Gastroesophageal sphincter (tissue), 4 donors: ENCODE measurements around the gene FCGBP. TPM values are rescaled to one million over a fixed set of nuclear protein-coding genes. Genes with fewer than 3 reads are reported as not detected.

Source experiments
- ATAC-seq: fragments of 150-250 bp; one replicate; pipeline ENCODE4 v1.9.1; 2016; ENCODE audit warnings: mild to moderate bottlenecking, moderate library complexity
- H3K27ac ChIP-seq, 4 donors: fragments of 200-600 bp; sonication (generic) in 3 of 4; 1 replicate in 3 of 4; 2 replicates in 1 of 4; pipeline ENCODE4 v1.5.1; 2016 to 2019
- H3K27me3 ChIP-seq: fragments of 200-600 bp; sonication (generic); one replicate; pipeline ENCODE4 v1.5.1; 2019
- H3K36me3 ChIP-seq, 2 donors: fragments of 200-600 bp; sonication (generic); one replicate each; pipeline ENCODE4 v1.5.1; 2019; ENCODE audit warnings: control low read depth in 1 of 2
- H3K4me1 ChIP-seq, 3 donors: fragments of 200-600 bp; sonication (generic); 1 replicate in 2 of 3; 2 replicates in 1 of 3; pipeline ENCODE4 v1.5.1; 2016 to 2019; ENCODE audit warnings: control low read depth in 2 of 3
- H3K4me3 ChIP-seq, 2 donors: fragments of 200-600 bp; sonication (generic); one replicate each; pipeline ENCODE4 v1.5.1; 2019; ENCODE audit warnings: mild to moderate bottlenecking in 1 of 2, moderate library complexity in 1 of 2
- H3K9me3 ChIP-seq, 3 donors: fragments of 200-600 bp; sonication (generic); one replicate each; pipeline ENCODE4 v1.5.1; 2017 to 2019; ENCODE audit warnings: control low read depth in 2 of 3
- CTCF ChIP-seq, 4 experiments: fragments of 200-600 bp in 2 of 4; fragments of 450-650 bp in 2 of 4; sonication (generic) in 1 of 4; IDR thresholded peaks; one replicate each; pipeline ENCODE4 v1.5.1; 2017 to 2019; ENCODE audit warnings: antibody characterized with exemption in 4 of 4, mild to moderate bottlenecking in 2 of 4, moderate library complexity in 2 of 4
- EP300 ChIP-seq: sonication (generic); formaldehyde crosslinking; IDR thresholded peaks from one replicate; pipeline ENCODE4 v1.6.1; 2017; ENCODE audit warnings: antibody characterized with exemption, mild to moderate bottlenecking
- POLR2A ChIP-seq, 2 donors: fragments of 450-650 bp; IDR thresholded peaks; one replicate each; pipeline ENCODE4 v1.6.1; 2017; ENCODE audit warnings: antibody characterized with exemption in 2 of 2, mild to moderate bottlenecking in 2 of 2, moderate library complexity in 1 of 2
- POLR2AphosphoS5 ChIP-seq: sonication (generic); formaldehyde crosslinking; IDR thresholded peaks from one replicate; pipeline ENCODE4 v1.6.1; 2017; ENCODE audit warnings: antibody characterized with exemption
- WGBS, 2 donors: methylation state at CpG; one replicate each; pipeline ENCODE4 v1.1.5; 2018; ENCODE audit warnings: low coverage in 1 of 2; 5-methylcytosine and 5-hydroxymethylcytosine counted together
- total RNA-seq, 4 donors: library from RNA; depleted of rRNA; stranded (reverse); fragments of >200 nt; gene quantifications; one replicate each; pipeline ENCODE4 v1.1.0, GENCODE V29; 2016

Gene FCGBP
- total RNA-seq, 4 donors from 2014 or later = 0.31 to 69.1 (median 8.2) TPM

GRCh38 chr19:39943586-39943985 lies 9.2 kb upstream of the FCGBP start:
- H3K27ac ChIP-seq = no peak overlapping the region
- no peak overlapping the region for H3K4me3 ChIP-seq
- no peak for TF ChIP-seq CTCF (IDR thresholded peaks at IDR 0.05)
- no peak for TF ChIP-seq POLR2A (IDR thresholded peaks at IDR 0.05)
- TF ChIP-seq POLR2AphosphoS5 = no peak
- H3K4me1 ChIP-seq = no peaks in the 10 kb centered on the region
- no peak for ATAC-seq
- peaks cover 42% of the 10 kb centered on the region for H3K27me3 ChIP-seq
- no peaks in the 10 kb centered on the region for H3K36me3 ChIP-seq
- H3K9me3 ChIP-seq = peaks cover 0 to 17% (median 0%) of the 10 kb centered on the region in 3 donors
- WGBS, 2 donors = 67 to 86% methylated on average over 4 to 7 of the region's 7 CpGs

GRCh38 chr19:39942366-39942730 lies 7.9 kb upstream of the FCGBP start:
- no peak overlapping the region for H3K4me3 ChIP-seq
- 31 to 36% methylated on average over 3 of the region's 4 CpGs for WGBS, 2 donors
- H3K9me3 ChIP-seq = peaks cover 0 to 17% (median 0%) of the 10 kb centered on the region in 3 donors
- peaks cover 31% of the 10 kb centered on the region for H3K27me3 ChIP-seq
- ATAC-seq = no peak
- no peaks in the 10 kb centered on the region for H3K4me1 ChIP-seq
- no peak for TF ChIP-seq POLR2AphosphoS5
- TF ChIP-seq CTCF (IDR thresholded peaks at IDR 0.05) = no peak
- no peak for TF ChIP-seq EP300
- no peak for TF ChIP-seq POLR2A (IDR thresholded peaks at IDR 0.05)
- no peaks in the 10 kb centered on the region for H3K36me3 ChIP-seq
- no peak overlapping the region for H3K27ac ChIP-seq

- ATAC-seq = no peak
- no peak overlapping the region for H3K27ac ChIP-seq
- no peaks in the 10 kb centered on the region for H3K36me3 ChIP-seq
- H3K9me3 ChIP-seq = peaks cover 0 to 17% (median 0%) of the 10 kb centered on the region in 3 donors
- no peaks in the 10 kb centered on the region for H3K4me1 ChIP-seq
- TF ChIP-seq EP300 = no peak
- TF ChIP-seq POLR2AphosphoS5 = no peak
- TF ChIP-seq CTCF (IDR thresholded peaks at IDR 0.05) = no peak
- TF ChIP-seq POLR2A (IDR thresholded peaks at IDR 0.05) = no peak
- WGBS, 2 donors = 21 to 26% methylated on average over 4 to 5 of the region's 5 CpGs
- peaks cover 28% of the 10 kb centered on the region for H3K27me3 ChIP-seq
- no peak overlapping the region for H3K4me3 ChIP-seq
These were observed 7.4 kb upstream of the FCGBP start for GRCh38 chr19:39941615-39942365.

- Histone ChIP-seq H3K4me3 (no peak overlapping the region), H3K27ac (no peak overlapping the region), H3K9me3 (peaks cover 0 to 17% (median 0%) of the 10 kb centered on the region in 3 donors), H3K4me1 (no peaks in the 10 kb centered on the region), H3K36me3 (no peaks in the 10 kb centered on the region), H3K27me3 (peaks cover 22% of the 10 kb centered on the region)
- 55 to 59% methylated on average over 3 to 4 of the region's 6 CpGs for WGBS, 2 donors
- no peak for ATAC-seq
- no peak for TF ChIP-seq CTCF (IDR thresholded peaks at IDR 0.05)
- no peak for TF ChIP-seq POLR2AphosphoS5
- TF ChIP-seq EP300 = no peak
These were observed 6.7 kb upstream of the FCGBP start for GRCh38 chr19:39941151-39941550.

- WGBS, 2 donors = 17 to 30% methylated on average over 1 of the region's 1 CpG
- ATAC-seq = no peak
- Histone ChIP-seq H3K9me3 (peaks cover 0 to 17% (median 0%) of the 10 kb centered on the region in 3 donors), H3K4me3 (no peak overlapping the region), H3K4me1 (no peaks in the 10 kb centered on the region), H3K36me3 (no peaks in the 10 kb centered on the region), H3K27ac (no peak overlapping the region), H3K27me3 (peaks cover 24% of the 10 kb centered on the region)
- TF ChIP-seq CTCF (IDR thresholded peaks at IDR 0.05) = no peak
- no peak for TF ChIP-seq EP300
- no peak for TF ChIP-seq POLR2AphosphoS5
- no peak for TF ChIP-seq POLR2A (IDR thresholded peaks at IDR 0.05)
These were observed 5.9 kb upstream of the FCGBP start for GRCh38 chr19:39940221-39940833.
